ENCODE data around the gene EZH2.
A peak's percentile ranks its signal among the peaks of the same experiment; 100 is the strongest.

EZH2 gene

GRCh38 chr7:148790850-148791249 is 93.2 kb downstream of the EZH2 start:
- no peak overlapping the region for H3K4me2 ChIP-seq
- H4K20me1 ChIP-seq, result peaks cover 0 to 16% (median 7%) of the 10 kb centered on the region in 11 experiments; a peak in 8 of 22 replicates
- H3K4me3 ChIP-seq, result no peak overlapping the region
- no peaks in the 10 kb centered on the region for H3K27me3 ChIP-seq
- peaks cover 96 to 100% (median 99%) of the 10 kb centered on the region in 11 experiments for H3K36me3 ChIP-seq
- no peaks in the 10 kb centered on the region for H3K4me1 ChIP-seq
- no peak overlapping the region for H3K27ac ChIP-seq
- TF ChIP-seq Cebpa-rat (IDR thresholded peaks at IDR 0.05), result no peak
- H3K9me3 ChIP-seq (replicated peaks in 1 of 11), result peaks cover 0 to 4% (median 0%) of the 10 kb centered on the region in 11 experiments; a peak in 2 of 22 replicates
- no peak overlapping the region for H3K9ac ChIP-seq

GRCh38 chr7:148790131-148790726 is 93.9 kb downstream of the EZH2 start:
- TF ChIP-seq Cebpa-rat (IDR thresholded peaks at IDR 0.05), result no peak
- Histone ChIP-seq H3K9ac (no peak overlapping the region), H3K9me3 (replicated peaks in 1 of 11) (peaks cover 0 to 4% (median 0%) of the 10 kb centered on the region in 11 experiments; a peak in 2 of 22 replicates), H3K4me1 (no peaks in the 10 kb centered on the region), H4K20me1 (peaks cover 0 to 16% (median 7%) of the 10 kb centered on the region in 11 experiments; a peak in 8 of 22 replicates), H3K4me2 (no peak overlapping the region), H3K27ac (no peak overlapping the region), H3K36me3 (peaks cover 98 to 100% (median 100%) of the 10 kb centered on the region in 11 experiments), H3K4me3 (no peak overlapping the region), H3K27me3 (no peaks in the 10 kb centered on the region)

- H3K4me1 ChIP-seq, result no peaks in the 10 kb centered on the region
- H3K27me3 ChIP-seq, result no peaks in the 10 kb centered on the region
- H3K4me2 ChIP-seq, result no peak overlapping the region
- peaks cover 98 to 100% (median 100%) of the 10 kb centered on the region in 11 experiments for H3K36me3 ChIP-seq
- peaks cover 0 to 16% (median 7%) of the 10 kb centered on the region in 11 experiments; a peak in 8 of 22 replicates for H4K20me1 ChIP-seq
- no peak overlapping the region for H3K9ac ChIP-seq
- no peak overlapping the region for H3K4me3 ChIP-seq
- H3K9me3 ChIP-seq (replicated peaks in 1 of 11), result peaks cover 0 to 4% (median 0%) of the 10 kb centered on the region in 11 experiments; a peak in 2 of 22 replicates
- TF ChIP-seq Cebpa-rat (IDR thresholded peaks at IDR 0.05), result no peak
- no peak overlapping the region for H3K27ac ChIP-seq
Observed at GRCh38 chr7:148789220-148789619, 94.9 kb downstream of the EZH2 start.

GRCh38 chr7:148787571-148788295 is 96.4 kb downstream of the EZH2 start:
- 0 out of 22 replicates have a peak, but pooled peaks cover 0 to under 1% (median 0%) of the 10 kb centered on the region in 11 experiments for H3K9me3 ChIP-seq (replicated peaks in 1 of 11)
- no peak overlapping the region for H3K4me2 ChIP-seq
- H3K36me3 ChIP-seq, result peaks cover 98 to 100% (median 100%) of the 10 kb centered on the region in 11 experiments
- no peak overlapping the region for H3K27ac ChIP-seq
- H3K27me3 ChIP-seq, result no peaks in the 10 kb centered on the region
- TF ChIP-seq Cebpa-rat (IDR thresholded peaks at IDR 0.05), result no peak
- H3K4me3 ChIP-seq, result no peak overlapping the region
- H4K20me1 ChIP-seq, result peaks cover 0 to 23% (median 11%) of the 10 kb centered on the region in 11 experiments; a peak in 14 of 22 replicates
- no peak overlapping the region for H3K9ac ChIP-seq
- H3K4me1 ChIP-seq, result no peaks in the 10 kb centered on the region

GRCh38 chr7:148783801-148784527 is 100.1 kb downstream of the EZH2 start:
- Histone ChIP-seq H3K9ac (no peak overlapping the region), H3K4me1 (no peaks in the 10 kb centered on the region), H4K20me1 (peaks cover 0 to 41% (median 18%) of the 10 kb centered on the region in 11 experiments; a peak in 15 of 22 replicates), H3K4me3 (no peak overlapping the region), H3K9me3 (replicated peaks in 1 of 11) (no peaks in the 10 kb centered on the region), H3K36me3 (peaks cover 98 to 100% (median 99%) of the 10 kb centered on the region in 11 experiments), H3K27me3 (no peaks in the 10 kb centered on the region), H3K27ac (no peak overlapping the region), H3K4me2 (no peak overlapping the region)
- TF ChIP-seq Cebpa-rat (IDR thresholded peaks at IDR 0.05), result no peak

GRCh38 chr7:148782757-148783456 is 101.2 kb downstream of the EZH2 start:
- Histone ChIP-seq H3K9ac (no peak overlapping the region), H3K4me2 (no peak overlapping the region), H4K20me1 (peaks cover 0 to 42% (median 21%) of the 10 kb centered on the region in 11 experiments; a peak in 18 of 22 replicates), H3K36me3 (peaks cover 97 to 100% (median 99%) of the 10 kb centered on the region in 11 experiments), H3K4me1 (no peaks in the 10 kb centered on the region), H3K27me3 (no peaks in the 10 kb centered on the region), H3K27ac (no peak overlapping the region), H3K4me3 (no peak overlapping the region), H3K9me3 (replicated peaks in 1 of 11) (no peaks in the 10 kb centered on the region)
- TF ChIP-seq Cebpa-rat (IDR thresholded peaks at IDR 0.05), result no peak

- H4K20me1 ChIP-seq, result peaks cover 15 to 59% (median 46%) of the 10 kb centered on the region in 11 experiments; a peak in 20 of 22 replicates
- no peaks in the 10 kb centered on the region for H3K9me3 ChIP-seq (replicated peaks in 1 of 11)
- no peak overlapping the region for H3K4me2 ChIP-seq
- peaks cover 79 to 98% (median 90%) of the 10 kb centered on the region in 11 experiments for H3K36me3 ChIP-seq
- H3K9ac ChIP-seq, result no peak overlapping the region
- no peak for TF ChIP-seq Cebpa-rat (IDR thresholded peaks at IDR 0.05)
- no peaks in the 10 kb centered on the region for H3K27me3 ChIP-seq
- peaks cover 16 to 22% (median 19%) of the 10 kb centered on the region in 10 experiments for H3K4me1 ChIP-seq
- H3K27ac ChIP-seq, result no peak overlapping the region
- H3K4me3 ChIP-seq, result no peak overlapping the region
Observed at GRCh38 chr7:148774471-148774870, 109.6 kb downstream of the EZH2 start.

- no peaks in the 10 kb centered on the region for H3K9me3 ChIP-seq (replicated peaks in 1 of 11)
- no peaks in the 10 kb centered on the region for H3K27me3 ChIP-seq
- H3K4me1 ChIP-seq, result peaks cover 16 to 22% (median 19%) of the 10 kb centered on the region in 10 experiments
- H3K4me3 ChIP-seq, result no peak overlapping the region
- H3K4me2 ChIP-seq, result peak overlapping the region; percentile 40 to 68 (median 55); a peak in 21 of 22 replicates
- H4K20me1 ChIP-seq, result peaks cover 15 to 54% (median 41%) of the 10 kb centered on the region in 11 experiments; a peak in 20 of 22 replicates
- H3K36me3 ChIP-seq, result peaks cover 79 to 98% (median 90%) of the 10 kb centered on the region in 11 experiments
- H3K27ac ChIP-seq, result no peak overlapping the region
- H3K9ac ChIP-seq, result 0 out of 22 replicates have a peak overlapping the region, but pooled peaks of 2 of the 11 experiments have one; percentile 4 to 11
- TF ChIP-seq Cebpa-rat (IDR thresholded peaks at IDR 0.05), result no peak
Observed at GRCh38 chr7:148773334-148773733, 110.8 kb downstream of the EZH2 start.
